ENCODE results near the gene BRINP3. TPM values are rescaled to one million over a fixed set of nuclear protein-coding genes. Genes with fewer than 3 reads are reported as not detected.

BRINP3 gene
- total and polyA plus RNA-seq, 2 of the 13 experiments (the other 11 are each of a cell fraction or from before 2014, with no cell fraction given): not detected

GRCh38 chr1:190084552-190084951 is 393.1 kb downstream of the BRINP3 start:
- Histone ChIP-seq H3K27me3 (ENCODE audit: control insufficient read depth in 1 of 2, insufficient read depth in 2 of 2, low read length in 2 of 2) (no peaks in the 10 kb centered on the region), H4K20me1 (ENCODE audit: insufficient read depth, low read length) (no peaks in the 10 kb centered on the region), H3K9ac (ENCODE audit: insufficient read depth, low read depth, low read length) (no peak overlapping the region), H3K79me2 (ENCODE audit: insufficient read depth, low read length) (no peaks in the 10 kb centered on the region), H2AFZ (ENCODE audit: low read length) (no peak overlapping the region), H3K4me1 (ENCODE audit: insufficient read depth, low read length) (no peaks in the 10 kb centered on the region), H3K9me3 (ENCODE audit: low read length) (no peaks in the 10 kb centered on the region), H3K27ac (ENCODE audit: extremely low read length, insufficient read depth, low read length) (no peak overlapping the region), H3K36me3 (replicated peaks in 1 of 2; ENCODE audit: control insufficient read depth in 1 of 2, insufficient read depth in 2 of 2, low read length in 2 of 2) (no peaks in the 10 kb centered on the region), H3K4me3 (replicated peaks in 1 of 3; ENCODE audit: insufficient read depth in 1 of 3, low read depth in 2 of 3, low read length in 3 of 3) (no peak overlapping the region), H3K4me2 (ENCODE audit: low read depth, low read length) (no peak overlapping the region; the same call in 1 of the 2 replicates)
- ATAC-seq (peak; percentile 97), DNase-seq (ENCODE audit: low spot score) (peak; percentile 28), FAIRE-seq (no peak)
- intact Hi-C loops (cut with micrococcal nuclease; ENCODE audit: unreplicated experiment): loop anchor here (10.0 kb wide), 1 partner anchor 660 kb away; no protein-coding TSS in a partner anchor
- CTCF ChIA-PET (ENCODE audit: low intra/inter-chr PET ratio, low total read pairs): no interaction called here
- in situ Hi-C loops (cut with HindIII; ENCODE audit: extremely low pct_ligation_motif_present, low pct_unique_long_range_greater_than_20kb): no loop called here
- POLR2A ChIA-PET: no interaction called here
- no TSS peak for BruUV-seq (replicated peaks)
- 19% methylated on average over 6 of the region's 8 CpGs for WGBS (ENCODE audit: low lambda C conversion rate)
- TF ChIP-seq ZNF3 (CRISPR knock-in tag; IDR thresholded peaks at IDR 0.05) (no peak), ZNF318 (CRISPR knock-in tag; IDR thresholded peaks at IDR 0.05) (no peak), ZC3H13 (CRISPR knock-in tag; IDR thresholded peaks at IDR 0.05) (no peak), NFATC3 (CRISPR knock-in tag; IDR thresholded peaks at IDR 0.05) (no peak), ZNF12 (CRISPR knock-in tag; IDR thresholded peaks at IDR 0.05) (no peak), KMT2B (CRISPR knock-in tag; IDR thresholded peaks at IDR 0.05) (no peak), NR3C1 (CRISPR knock-in tag; IDR thresholded peaks at IDR 0.05) (no peak), ZNF205 (CRISPR knock-in tag; IDR thresholded peaks at IDR 0.05) (no peak), PRDM4 (CRISPR knock-in tag; IDR thresholded peaks at IDR 0.05; ENCODE audit: borderline replicate concordance) (no peak), SMC3 (IDR thresholded peaks at IDR 0.05; ENCODE audit: low read length) (peak; percentile 16; the same call in 1 of the 2 replicates), ZNF577 (CRISPR knock-in tag; IDR thresholded peaks at IDR 0.05; ENCODE audit: borderline replicate concordance, low read depth) (no peak), ZBTB26 (CRISPR knock-in tag; IDR thresholded peaks at IDR 0.05; ENCODE audit: borderline replicate concordance) (no peak)
